Dendritic cell treated with granulocyte-macrophage colony-stimulating factor and Interleukin-4, amounts not matched to agents 40 ng/mL and 50 ng/mL, for 4 days (primary cell): Measurements from ENCODE around the gene SLC35G2.
A peak's percentile ranks its signal among the peaks of the same experiment; 100 is the strongest.
"Not testable (repeated sequence)": the region's sequence is repeated elsewhere in the genome, so short reads cannot be mapped to it uniquely, and the experiment has no call there.

Experiments
- H3K27ac Mint-ChIP-seq: one replicate; pipeline ENCODE4 v1.8.0; 2022; ENCODE audit warnings: mild to moderate bottlenecking, mixed read lengths
- H3K27me3 Mint-ChIP-seq: one replicate; pipeline ENCODE4 v1.8.0; 2022; ENCODE audit warnings: mild to moderate bottlenecking, mixed read lengths
- H3K36me3 Mint-ChIP-seq: one replicate; pipeline ENCODE4 v1.8.0; 2022; ENCODE audit warnings: low read depth, mixed read lengths
- H3K4me1 Mint-ChIP-seq: one replicate; pipeline ENCODE4 v1.8.0; 2022; ENCODE audit warnings: low read depth, mixed read lengths
- H3K4me3 Mint-ChIP-seq: one replicate; pipeline ENCODE4 v1.8.0; 2022; ENCODE audit warnings: mild to moderate bottlenecking, moderate library complexity, mixed read lengths
- H3K9me3 Mint-ChIP-seq: one replicate; pipeline ENCODE4 v1.8.0; 2022; ENCODE audit warnings: mixed read lengths
- intact Hi-C: fragments of 100-400 bp; cut with micrococcal nuclease; formaldehyde crosslinking; loops from one replicate; pipeline ENCODE4 v1.15.0; 2022

The SLC35G2 gene

DNA sequence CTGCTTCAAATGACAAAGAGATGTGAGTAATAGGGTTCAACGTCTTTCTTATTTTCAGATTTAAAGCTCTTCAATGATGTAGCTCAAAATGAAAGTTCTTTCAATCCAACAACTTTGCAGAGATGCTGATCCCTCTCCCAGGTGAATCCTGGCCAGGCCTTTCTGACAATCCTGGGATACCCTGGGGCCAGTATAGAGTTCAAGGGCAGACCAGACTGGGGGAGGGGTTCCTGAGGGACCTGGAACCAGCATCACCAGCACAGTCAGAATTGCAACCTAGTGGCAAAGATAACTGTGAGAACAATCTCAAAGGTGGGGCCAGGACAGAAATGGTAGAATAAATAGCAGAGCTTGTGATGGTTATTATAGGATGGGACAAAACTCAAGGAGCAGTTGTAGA, 23.4 kb downstream of the SLC35G2 start:
- Mint-ChIP-seq H3K9me3 (no peaks in the 10 kb centered on the region), H3K27ac (no peak overlapping the region), H3K4me3 (no peak overlapping the region), H3K4me1 (peaks cover 22% of the 10 kb centered on the region), H3K27me3 (no peaks in the 10 kb centered on the region), H3K36me3 (peaks cover 54% of the 10 kb centered on the region)
- intact Hi-C loops, result no loop called here

DNA sequence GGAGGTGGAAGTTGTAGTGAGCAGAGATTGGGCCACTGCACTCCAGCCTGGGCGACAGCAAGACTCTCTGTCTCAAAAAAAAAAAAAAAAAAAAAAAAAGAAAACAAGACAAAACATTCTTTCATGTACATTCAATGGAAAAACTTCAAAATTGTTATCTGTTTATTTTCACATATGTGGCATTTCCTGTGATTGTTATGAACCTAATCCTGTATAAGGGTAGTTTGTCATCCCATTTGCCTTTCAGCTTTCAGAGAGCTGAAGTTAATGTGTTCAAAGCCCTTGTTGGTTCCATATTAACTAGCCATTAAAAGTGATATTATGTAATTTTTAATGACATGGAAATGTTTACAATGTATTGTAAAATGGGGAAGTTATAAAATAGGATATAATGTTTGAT, 25.8 kb downstream of the SLC35G2 start:
- intact Hi-C loops, result no loop called here
- Mint-ChIP-seq H3K4me1 (peaks cover 10% of the 10 kb centered on the region), H3K9me3 (no peaks in the 10 kb centered on the region), H3K4me3 (no peak overlapping the region), H3K27me3 (no peaks in the 10 kb centered on the region), H3K27ac (no peak overlapping the region), H3K36me3 (peaks cover 52% of the 10 kb centered on the region)

DNA sequence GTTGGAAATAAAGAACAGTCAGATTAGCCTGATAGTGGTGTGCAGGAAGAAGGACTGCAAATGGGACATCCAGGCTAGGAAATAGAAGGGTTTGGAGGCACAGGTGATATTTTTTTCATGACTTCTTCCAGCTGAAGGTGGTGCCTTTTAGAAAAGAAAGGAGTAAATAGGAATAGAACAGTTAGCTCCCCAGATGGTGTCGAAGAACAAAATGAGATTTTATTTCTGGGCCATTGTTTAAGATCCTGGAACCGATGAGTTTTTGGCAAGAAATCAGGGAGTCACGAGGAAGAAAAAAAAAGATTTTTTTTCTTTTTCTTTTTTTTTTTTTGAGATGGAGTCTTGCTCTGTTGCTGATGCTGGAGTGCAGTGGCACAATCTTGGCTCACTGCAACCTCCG, 33.3 kb downstream of the SLC35G2 start:
- Mint-ChIP-seq H3K36me3 (peaks cover 9% of the 10 kb centered on the region), H3K4me1 (peaks cover 15% of the 10 kb centered on the region), H3K27me3 (no peaks in the 10 kb centered on the region), H3K9me3 (no peaks in the 10 kb centered on the region), H3K4me3 (no peak overlapping the region), H3K27ac (no peak overlapping the region)
- intact Hi-C loops, result no loop called here

DNA sequence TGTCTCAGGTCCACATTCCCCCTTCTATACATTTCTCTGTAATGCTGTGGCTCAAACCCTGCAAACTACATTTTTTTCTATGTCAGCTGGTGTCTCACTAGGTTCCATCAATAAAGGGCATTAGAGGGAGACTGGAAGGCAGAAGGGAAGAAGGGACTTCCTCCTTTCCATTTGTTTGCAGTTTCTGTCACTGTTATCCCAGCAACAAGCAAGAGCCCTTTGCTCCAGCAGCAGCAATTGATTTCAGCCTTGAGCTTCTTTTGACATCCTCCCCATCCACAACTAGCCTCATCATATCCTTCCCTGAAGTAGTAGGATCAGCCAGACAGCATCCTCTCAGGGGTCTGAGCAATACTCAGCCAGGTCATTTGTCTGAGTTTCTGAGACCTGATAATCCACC, 37.7 kb downstream of the SLC35G2 start:
- Mint-ChIP-seq H3K4me3 (no peak overlapping the region), H3K27ac (peak overlapping the region; percentile 65), H3K9me3 (no peaks in the 10 kb centered on the region), H3K36me3 (peaks cover 3% of the 10 kb centered on the region), H3K27me3 (no peaks in the 10 kb centered on the region), H3K4me1 (peaks cover 43% of the 10 kb centered on the region)
- intact Hi-C loops, result loop anchor here (5.0 kb wide), 1 partner anchor 76 kb away; no protein-coding TSS in a partner anchor

DNA sequence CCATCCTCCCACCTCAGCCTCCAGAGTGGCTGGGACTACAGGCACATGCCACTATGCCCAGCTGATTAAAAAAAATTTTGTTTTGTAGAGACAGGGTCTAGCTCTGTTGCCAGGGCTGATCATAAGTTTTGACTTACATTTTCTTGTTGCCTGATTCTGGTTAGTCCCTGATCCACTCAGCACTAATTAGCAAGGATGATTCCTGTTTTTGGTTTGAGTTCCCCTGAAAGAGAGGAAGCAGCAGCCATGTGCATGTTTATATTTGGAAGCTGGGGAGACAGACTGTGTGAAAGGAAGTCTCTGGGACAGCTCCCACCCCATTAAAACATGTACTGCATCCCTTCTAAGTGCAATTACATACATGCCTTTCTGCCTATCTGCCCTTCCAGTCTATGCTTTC, 39.5 kb downstream of the SLC35G2 start:
- Mint-ChIP-seq H3K4me3 (peak overlapping the region; percentile 26), H3K4me1 (peaks cover 48% of the 10 kb centered on the region), H3K9me3 (no peaks in the 10 kb centered on the region), H3K27me3 (no peaks in the 10 kb centered on the region), H3K27ac (peak overlapping the region; percentile 85), H3K36me3 (peaks cover 15% of the 10 kb centered on the region)
- intact Hi-C loops, result loop anchor here (5.0 kb wide), 1 partner anchor 74 kb away; no protein-coding TSS in a partner anchor

DNA sequence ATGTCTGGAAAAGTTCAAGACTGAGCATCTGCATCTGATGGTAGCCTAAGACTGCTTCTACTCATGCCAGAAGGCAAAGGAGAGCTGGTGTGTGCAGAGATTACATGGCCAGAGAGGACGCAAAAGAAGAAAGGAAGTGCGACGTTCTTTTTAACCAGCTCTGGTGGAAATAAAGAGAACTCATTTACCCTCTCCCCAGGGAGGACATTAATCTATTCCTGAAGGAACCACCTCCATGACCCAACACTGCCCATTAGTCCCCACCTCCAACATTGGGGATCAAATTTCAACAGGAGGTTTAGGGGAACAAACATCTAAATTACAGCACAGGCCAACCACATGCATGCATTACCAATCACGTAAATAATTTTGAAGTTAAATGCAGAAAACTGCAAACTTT, 41.6 kb downstream of the SLC35G2 start:
- H3K4me3 Mint-ChIP-seq, result peak overlapping the region; percentile 97
- peak overlapping the region; percentile 98 for H3K27ac Mint-ChIP-seq
- H3K27me3 Mint-ChIP-seq, result no peaks in the 10 kb centered on the region
- peaks cover 23% of the 10 kb centered on the region for H3K36me3 Mint-ChIP-seq
- H3K9me3 Mint-ChIP-seq, result no peaks in the 10 kb centered on the region
- peaks cover 57% of the 10 kb centered on the region for H3K4me1 Mint-ChIP-seq
- intact Hi-C loops, result loop anchor here (5.0 to 10.0 kb wide), 3 partner anchors 42 to 666 kb away; partner anchors contain the start of gene MSL2

DNA sequence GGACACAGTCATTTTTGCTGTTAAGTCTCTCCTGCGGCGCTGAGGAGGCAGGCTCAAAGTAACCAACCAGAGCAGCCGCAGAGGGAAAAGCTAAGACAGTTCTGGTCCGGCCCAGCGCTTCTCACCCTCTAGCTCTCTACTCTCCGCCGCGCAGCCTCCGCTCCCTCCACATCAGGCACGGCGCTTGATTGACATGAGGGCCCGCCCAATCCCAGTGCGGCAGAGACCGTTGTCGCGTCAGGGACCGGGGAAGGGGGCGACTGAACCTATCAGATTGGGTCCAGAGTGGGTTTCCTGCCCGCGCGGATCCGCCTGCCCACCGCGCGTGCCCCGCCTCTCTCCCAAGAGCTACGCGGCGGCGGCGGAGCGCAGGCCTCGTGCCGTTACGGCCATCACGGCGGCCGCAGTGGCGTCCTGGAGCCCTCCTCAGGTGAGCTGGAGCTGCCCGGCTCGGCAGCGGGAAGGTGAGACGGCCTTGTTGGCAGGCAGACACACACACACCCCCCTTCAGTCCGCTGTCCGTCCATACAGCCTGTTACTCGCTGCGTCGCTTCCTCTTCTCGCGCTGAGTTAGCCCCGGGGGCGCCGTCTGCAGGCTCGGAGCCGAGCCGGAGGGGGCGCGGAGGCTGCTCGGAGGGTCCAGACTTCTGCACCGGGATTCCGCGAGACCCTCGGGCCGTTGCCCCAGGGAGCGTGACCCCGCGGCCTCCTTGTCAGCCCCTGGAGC, 43.1 kb downstream of the SLC35G2 start, which contains the start of gene NCK1:
Gene NCK1, plus strand, starts transcription at position 319 of the 727 bp plus-strand sequence. CDS start 65,794 bp downstream, outside the sequence.
- no peaks in the 10 kb centered on the region for H3K9me3 Mint-ChIP-seq
- peak within 1 kb of the TSS; percentile 98 for H3K27ac Mint-ChIP-seq
- peaks cover 46% of the 10 kb centered on the region for H3K4me1 Mint-ChIP-seq
- peaks cover 34% of the 10 kb centered on the region for H3K36me3 Mint-ChIP-seq
- intact Hi-C loops, result loop anchor here (1.0 to 10.0 kb wide), 4 partner anchors 40 to 667 kb away; partner anchors contain the start of genes MSL2 and STAG1
- no peaks in the 10 kb centered on the region for H3K27me3 Mint-ChIP-seq
- peak within 1 kb of the TSS; percentile 97 for H3K4me3 Mint-ChIP-seq

DNA sequence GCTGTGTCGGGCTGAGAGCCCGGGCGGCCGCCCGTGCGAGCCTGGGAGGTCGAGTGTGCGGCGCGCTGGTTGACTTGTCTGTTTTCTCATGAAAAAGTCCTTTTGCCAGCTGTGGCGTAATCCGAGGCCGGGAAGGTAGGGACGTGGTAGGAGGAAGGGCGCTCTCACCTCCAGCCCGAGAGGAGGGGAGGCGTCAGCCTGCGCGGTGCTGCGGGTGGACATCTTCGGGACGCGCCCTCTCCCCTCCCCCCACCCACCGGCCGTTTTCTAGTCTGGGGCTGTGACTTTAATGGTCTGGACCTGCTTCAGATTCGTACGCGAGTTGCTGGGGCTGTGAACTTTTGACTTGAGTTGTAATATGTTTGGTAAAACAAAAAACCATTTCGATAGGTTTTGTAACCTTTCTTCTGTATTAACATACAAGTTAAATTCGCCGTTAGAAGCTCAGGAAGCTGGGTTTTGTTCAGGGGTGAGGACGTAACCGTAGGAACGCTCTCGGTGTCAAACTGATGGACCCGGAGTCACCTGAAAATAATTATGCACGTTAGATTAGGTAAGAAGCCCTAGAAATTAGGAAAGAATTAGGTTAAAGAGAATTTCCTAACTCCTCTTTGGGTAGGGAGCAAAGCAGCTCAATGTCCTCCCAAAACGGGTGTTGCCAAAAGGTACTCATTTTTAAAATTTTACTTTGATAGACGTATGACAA, 43.8 kb downstream of the SLC35G2 start:
- intact Hi-C loops, result loop anchor here (1.0 to 10.0 kb wide), 4 partner anchors 40 to 668 kb away; partner anchors contain the start of genes MSL2 and STAG1
- Mint-ChIP-seq H3K9me3 (no peaks in the 10 kb centered on the region), H3K27ac (peak overlapping the region; percentile 98), H3K4me1 (peaks cover 45% of the 10 kb centered on the region), H3K36me3 (peaks cover 41% of the 10 kb centered on the region), H3K4me3 (peak overlapping the region; percentile 97), H3K27me3 (no peaks in the 10 kb centered on the region)

DNA sequence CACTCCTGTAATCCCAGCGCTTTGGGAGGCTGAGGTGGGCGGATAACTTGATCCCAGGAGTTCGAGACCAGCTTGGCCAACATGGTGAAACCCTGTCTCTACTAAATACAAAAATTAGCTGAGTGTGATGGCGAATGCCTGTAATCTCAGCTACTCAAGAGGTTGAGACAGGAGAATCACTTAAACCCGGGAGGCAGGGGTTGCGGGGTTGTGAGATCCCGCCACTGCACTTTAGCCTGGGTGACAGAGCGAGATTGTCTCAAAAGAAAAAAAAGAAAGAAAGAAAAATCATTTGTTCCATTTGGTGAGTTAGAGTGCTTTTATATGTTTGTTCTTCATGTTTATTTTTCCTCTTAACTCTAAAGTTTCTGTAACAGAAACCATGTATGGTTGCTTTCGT, 50.4 kb downstream of the SLC35G2 start:
- intact Hi-C loops, result loop anchor here (10.0 kb wide), 2 partner anchors 136 to 674 kb away; partner anchors contain the start of gene MSL2

DNA sequence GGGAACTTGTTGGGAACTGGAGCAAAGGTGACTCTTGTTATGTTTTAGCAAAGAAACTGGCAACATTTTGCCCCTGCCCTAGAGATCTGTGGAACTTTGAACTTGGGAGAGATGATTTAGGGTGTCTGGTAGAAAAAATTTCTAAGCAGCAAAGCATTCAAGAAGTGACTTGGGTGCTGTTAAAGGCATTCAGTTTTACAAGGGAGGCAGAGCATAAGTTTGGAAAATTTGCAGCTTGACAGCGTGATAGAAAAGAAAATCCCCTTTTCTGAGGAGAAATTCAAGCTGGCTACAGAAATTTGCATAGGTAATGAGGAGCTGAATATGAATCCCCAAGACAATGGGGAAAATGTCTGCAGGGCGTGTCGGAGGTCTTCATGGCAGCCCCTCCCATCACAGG, 53.3 kb downstream of the SLC35G2 start:
- intact Hi-C loops, H3K27me3 Mint-ChIP-seq, H3K4me3 Mint-ChIP-seq, H3K27ac Mint-ChIP-seq: not testable (repeated sequence)
- Mint-ChIP-seq H3K36me3 (peaks cover 72% of the 10 kb centered on the region), H3K9me3 (peaks cover 25% of the 10 kb centered on the region), H3K4me1 (peaks cover 44% of the 10 kb centered on the region)

More for the DNA sequence above, 50.4 kb downstream of the SLC35G2 start:
- Mint-ChIP-seq H3K36me3 (peaks cover 82% of the 10 kb centered on the region), H3K4me1 (peaks cover 38% of the 10 kb centered on the region), H3K9me3 (peaks cover 25% of the 10 kb centered on the region), H3K4me3 (no peak overlapping the region), H3K27me3 (no peaks in the 10 kb centered on the region), H3K27ac (no peak overlapping the region)

DNA sequence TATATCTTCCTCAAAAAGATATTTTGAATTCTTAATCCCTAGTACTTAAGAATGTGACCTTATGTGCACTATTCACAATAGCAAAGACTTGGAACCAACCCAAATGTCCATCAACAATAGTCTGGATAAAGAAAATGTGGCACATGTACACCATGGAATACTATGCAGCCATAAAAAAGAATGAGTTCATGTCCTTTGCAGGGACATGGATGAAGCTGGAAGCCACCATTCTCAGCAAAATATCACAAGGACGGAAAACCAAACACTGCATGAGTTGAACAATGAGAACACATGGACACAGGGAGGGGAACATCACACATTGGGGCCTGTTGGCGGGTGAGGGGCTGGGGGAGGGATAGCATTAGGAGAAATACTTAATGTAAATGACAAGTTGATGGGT, 60.6 kb downstream of the SLC35G2 start:
- H3K36me3 Mint-ChIP-seq, intact Hi-C loops, H3K27me3 Mint-ChIP-seq, H3K27ac Mint-ChIP-seq, H3K4me3 Mint-ChIP-seq: not testable (repeated sequence)
- peaks cover 24% of the 10 kb centered on the region for H3K9me3 Mint-ChIP-seq
- peaks cover 69% of the 10 kb centered on the region for H3K4me1 Mint-ChIP-seq

DNA sequence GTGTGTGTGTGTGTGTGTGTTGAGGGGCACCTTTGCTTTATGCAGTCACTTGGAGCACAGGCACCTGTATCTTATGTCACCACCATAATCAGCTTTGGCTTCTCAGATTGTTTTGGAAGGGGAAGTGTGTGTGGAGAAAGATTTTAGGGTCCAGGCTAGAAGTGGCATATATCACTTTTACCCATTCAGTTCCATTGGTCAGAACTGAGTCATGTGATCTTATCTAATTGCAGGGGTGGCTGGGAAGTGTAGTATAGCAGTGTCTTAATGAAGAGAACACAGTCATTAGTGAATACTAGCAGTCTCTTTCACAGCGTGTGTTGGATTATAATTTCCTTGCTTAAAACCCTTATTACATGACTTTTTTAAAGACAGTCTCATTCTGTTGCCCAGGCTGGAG, 63.6 kb downstream of the SLC35G2 start:
- peaks cover 24% of the 10 kb centered on the region for H3K9me3 Mint-ChIP-seq
- H3K27ac Mint-ChIP-seq, result no peak overlapping the region
- intact Hi-C loops, result loop anchor here (10.0 kb wide), 1 partner anchor 52 kb away; no protein-coding TSS in a partner anchor
- H3K36me3 Mint-ChIP-seq, result no peaks in the 10 kb centered on the region
- H3K4me1 Mint-ChIP-seq, result peaks cover 64% of the 10 kb centered on the region
- H3K4me3 Mint-ChIP-seq, result no peak overlapping the region
- no peaks in the 10 kb centered on the region for H3K27me3 Mint-ChIP-seq

DNA sequence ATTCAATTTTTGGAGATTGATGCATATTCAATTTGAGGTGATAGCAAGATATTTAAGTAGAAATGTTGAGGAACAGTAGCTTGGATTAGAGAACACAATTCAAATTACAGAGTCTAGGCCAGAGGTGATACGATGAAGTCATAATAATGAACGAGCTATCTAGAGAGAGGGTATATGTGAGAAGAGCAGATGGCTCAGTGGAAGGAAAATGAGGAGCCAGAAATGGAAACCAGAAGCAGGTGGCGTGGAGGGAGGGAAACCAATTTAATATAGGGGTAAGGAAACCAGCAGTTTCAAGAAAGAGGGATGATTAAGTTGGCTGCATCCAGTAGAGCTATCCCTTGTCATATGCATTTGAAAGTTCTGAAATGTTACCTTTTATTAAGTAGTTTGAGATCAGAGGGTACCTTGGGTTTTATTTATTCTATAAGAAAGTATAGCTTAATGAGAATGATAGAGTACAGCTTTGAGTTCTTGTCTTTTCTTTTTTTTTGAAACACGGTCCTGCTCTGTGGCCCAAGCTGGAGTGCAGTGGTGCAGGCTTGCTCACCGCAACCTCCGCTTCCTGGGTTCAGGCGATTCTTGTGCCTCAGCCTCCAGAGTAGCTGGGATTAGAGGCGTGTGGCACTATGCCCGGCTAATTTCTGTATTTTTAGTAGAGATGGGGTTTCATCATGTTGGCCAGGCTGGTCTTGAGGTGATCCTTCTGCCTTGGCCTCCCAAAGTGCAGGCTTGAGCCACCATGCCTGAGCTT, 65.2 kb downstream of the SLC35G2 start:
- H3K4me1 Mint-ChIP-seq, result peaks cover 59% of the 10 kb centered on the region
- no peaks in the 10 kb centered on the region for H3K27me3 Mint-ChIP-seq
- intact Hi-C loops, result loop anchor here (10.0 kb wide), 1 partner anchor 51 kb away; no protein-coding TSS in a partner anchor
- peaks cover 21% of the 10 kb centered on the region for H3K9me3 Mint-ChIP-seq
- no peak overlapping the region for H3K27ac Mint-ChIP-seq
- peaks cover 8% of the 10 kb centered on the region for H3K36me3 Mint-ChIP-seq
- no peak overlapping the region for H3K4me3 Mint-ChIP-seq
